ENCODE results near the gene RNU1-4. TPM values are rescaled to one million over a fixed set of nuclear protein-coding genes. Genes with fewer than 3 reads are reported as not detected.
A peak's percentile ranks its signal among the peaks of the same experiment; 100 is the strongest.
"Not testable (repeated sequence)": the region's sequence is repeated elsewhere in the genome, so short reads cannot be mapped to it uniquely, and the experiment has no call there.

RNU1-4 gene
- total RNA-seq, 4 donors from 2014 or later = under 0.01 TPM

- peak; percentile 22 for ATAC-seq (ENCODE audit: low FRiP score)
- DNase-seq (ENCODE audit: low spot score) = not testable (repeated sequence)
These were observed 32.9 kb upstream of the RNU1-4 start for GRCh38 chr1:16707130-16708093.

- ATAC-seq (ENCODE audit: low FRiP score); DNase-seq (ENCODE audit: low spot score): not testable (repeated sequence)
These were observed 31.6 kb upstream of the RNU1-4 start for GRCh38 chr1:16708704-16709103.

GRCh38 chr1:16709659-16710087, 30.6 kb upstream of the RNU1-4 start:
- not testable (repeated sequence) for DNase-seq (ENCODE audit: low spot score)
- ATAC-seq (ENCODE audit: low FRiP score) = peak; percentile 38

- not testable (repeated sequence) for ATAC-seq (ENCODE audit: low FRiP score)
These were observed 29.7 kb upstream of the RNU1-4 start for GRCh38 chr1:16710618-16711017.

GRCh38 chr1:16712131-16712530, 28.2 kb upstream of the RNU1-4 start:
- not testable (repeated sequence) for DNase-seq (ENCODE audit: low spot score)

More at GRCh38 chr1:16710618-16711017, 29.7 kb upstream of the RNU1-4 start:
- not testable (repeated sequence) for DNase-seq (ENCODE audit: low spot score)

GRCh38 chr1:16712582-16712981, 27.7 kb upstream of the RNU1-4 start:
- ATAC-seq (ENCODE audit: low FRiP score); DNase-seq (ENCODE audit: low spot score): not testable (repeated sequence)

More at GRCh38 chr1:16712131-16712530, 28.2 kb upstream of the RNU1-4 start:
- ATAC-seq (ENCODE audit: low FRiP score) = not testable (repeated sequence)

GRCh38 chr1:16712984-16713383, 27.3 kb upstream of the RNU1-4 start:
- DNase-seq (ENCODE audit: low spot score) = not testable (repeated sequence)

GRCh38 chr1:16713480-16713879, 26.8 kb upstream of the RNU1-4 start:
- not testable (repeated sequence) for DNase-seq (ENCODE audit: low spot score); ATAC-seq (ENCODE audit: low FRiP score)

More at GRCh38 chr1:16712984-16713383, 27.3 kb upstream of the RNU1-4 start:
- not testable (repeated sequence) for ATAC-seq (ENCODE audit: low FRiP score)

GRCh38 chr1:16716691-16717335, 23.5 kb upstream of the RNU1-4 start:
- DNase-seq (ENCODE audit: low spot score) (no peak), ATAC-seq (ENCODE audit: low FRiP score) (no peak)
- no peak for TF ChIP-seq CTCF (IDR thresholded peaks at IDR 0.05)

- DNase-seq (ENCODE audit: low spot score) = no peak
- ATAC-seq (ENCODE audit: low FRiP score) = no peak
- no peak for TF ChIP-seq CTCF (IDR thresholded peaks at IDR 0.05)
These were observed 22.8 kb upstream of the RNU1-4 start for GRCh38 chr1:16717336-16718098.

- not testable (repeated sequence) for ATAC-seq (ENCODE audit: low FRiP score)
- DNase-seq (ENCODE audit: low spot score) = peak; percentile 28
These were observed 22.0 kb upstream of the RNU1-4 start for GRCh38 chr1:16718099-16718907.
